ENCODE results near the gene POPDC2. TPM values are rescaled to one million over a fixed set of nuclear protein-coding genes. Genes with fewer than 3 reads are reported as not detected.

The POPDC2 gene
- total RNA-seq, 1 experiment from 2014 or later: 0.15 TPM

DNA sequence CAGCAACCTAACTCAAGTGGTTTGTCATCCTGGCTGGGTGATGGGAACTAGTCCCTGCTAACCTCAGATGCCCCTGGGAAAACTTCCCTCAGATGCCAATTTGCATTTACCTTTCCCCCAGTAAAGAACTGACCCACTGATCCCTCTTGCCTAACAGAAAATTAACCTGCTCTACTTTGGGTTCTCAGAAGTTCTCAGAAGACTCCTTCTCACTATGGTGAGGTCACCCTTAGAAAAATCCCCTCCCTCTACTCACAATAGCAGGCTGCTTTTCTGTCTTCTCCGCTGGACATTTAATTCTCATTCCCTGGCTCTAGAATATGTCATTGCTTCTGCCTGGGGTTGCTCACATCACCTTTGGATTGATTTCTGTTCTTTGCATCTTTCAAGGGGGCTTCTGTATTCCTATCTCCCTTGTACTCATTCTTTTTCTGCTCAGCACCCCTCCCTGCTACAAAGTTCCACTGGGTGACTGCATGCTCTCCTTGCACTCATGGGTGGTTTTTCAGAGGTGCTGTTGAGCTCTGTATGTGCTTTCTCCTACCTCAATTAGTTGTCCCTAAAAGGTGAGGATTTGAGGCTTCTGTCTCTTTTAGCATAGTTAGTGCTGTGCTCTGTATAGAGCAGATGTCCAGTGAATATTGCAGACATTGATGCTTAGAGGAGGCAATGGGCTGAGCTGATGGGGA, 61.8 kb downstream of the POPDC2 start:
- H3K4me1 ChIP-seq (ENCODE audit: control insufficient read depth, insufficient read depth, low read length): no peaks in the 10 kb centered on the region
- intact Hi-C loops (cut with micrococcal nuclease; ENCODE audit: unreplicated experiment): no loop called here
- no peaks in the 10 kb centered on the region for H3K36me3 ChIP-seq (ENCODE audit: control insufficient read depth, insufficient read depth, low read length)
- peaks cover 6% of the 10 kb centered on the region; the same call in 1 of the 2 replicates for H3K27me3 ChIP-seq (ENCODE audit: control insufficient read depth, insufficient read depth, low read length)
- in situ Hi-C loops (cut with HindIII; ENCODE audit: low pct_unique_long_range_greater_than_20kb, low sequenced_read_pairs): no loop called here
- CTCF ChIA-PET: no interaction called here
- POLR2A ChIA-PET: no interaction called here
- H3K4me3 ChIP-seq (ENCODE audit: low read depth in 2 of 2, low read length in 2 of 2): no peak overlapping the region
- no peak for DNase-seq (ENCODE audit: low read depth, low spot score)
- H3K9me3 ChIP-seq (ENCODE audit: control insufficient read depth, insufficient read depth, low read depth, low read length): no peaks in the 10 kb centered on the region
- TF ChIP-seq POLR2AphosphoS5 (IDR thresholded peaks at IDR 0.05; ENCODE audit: low read depth, low read length) (no peak), SIN3A (IDR thresholded peaks at IDR 0.05; ENCODE audit: borderline replicate concordance, insufficient read depth, low read depth, low read length) (no peak), TCF7L2 (IDR thresholded peaks at IDR 0.05; ENCODE audit: low read depth, low read length) (no peak)
- TF ChIP-seq, protein P1, sequence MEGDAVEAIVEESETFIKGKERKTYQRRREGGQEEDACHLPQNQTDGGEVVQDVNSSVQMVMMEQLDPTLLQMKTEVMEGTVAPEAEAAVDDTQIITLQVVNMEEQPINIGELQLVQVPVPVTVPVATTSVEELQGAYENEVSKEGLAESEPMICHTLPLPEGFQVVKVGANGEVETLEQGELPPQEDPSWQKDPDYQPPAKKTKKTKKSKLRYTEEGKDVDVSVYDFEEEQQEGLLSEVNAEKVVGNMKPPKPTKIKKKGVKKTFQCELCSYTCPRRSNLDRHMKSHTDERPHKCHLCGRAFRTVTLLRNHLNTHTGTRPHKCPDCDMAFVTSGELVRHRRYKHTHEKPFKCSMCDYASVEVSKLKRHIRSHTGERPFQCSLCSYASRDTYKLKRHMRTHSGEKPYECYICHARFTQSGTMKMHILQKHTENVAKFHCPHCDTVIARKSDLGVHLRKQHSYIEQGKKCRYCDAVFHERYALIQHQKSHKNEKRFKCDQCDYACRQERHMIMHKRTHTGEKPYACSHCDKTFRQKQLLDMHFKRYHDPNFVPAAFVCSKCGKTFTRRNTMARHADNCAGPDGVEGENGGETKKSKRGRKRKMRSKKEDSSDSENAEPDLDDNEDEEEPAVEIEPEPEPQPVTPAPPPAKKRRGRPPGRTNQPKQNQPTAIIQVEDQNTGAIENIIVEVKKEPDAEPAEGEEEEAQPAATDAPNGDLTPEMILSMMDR (IDR thresholded peaks at IDR 0.05): no peak
- TF ChIP-seq, protein P2, sequence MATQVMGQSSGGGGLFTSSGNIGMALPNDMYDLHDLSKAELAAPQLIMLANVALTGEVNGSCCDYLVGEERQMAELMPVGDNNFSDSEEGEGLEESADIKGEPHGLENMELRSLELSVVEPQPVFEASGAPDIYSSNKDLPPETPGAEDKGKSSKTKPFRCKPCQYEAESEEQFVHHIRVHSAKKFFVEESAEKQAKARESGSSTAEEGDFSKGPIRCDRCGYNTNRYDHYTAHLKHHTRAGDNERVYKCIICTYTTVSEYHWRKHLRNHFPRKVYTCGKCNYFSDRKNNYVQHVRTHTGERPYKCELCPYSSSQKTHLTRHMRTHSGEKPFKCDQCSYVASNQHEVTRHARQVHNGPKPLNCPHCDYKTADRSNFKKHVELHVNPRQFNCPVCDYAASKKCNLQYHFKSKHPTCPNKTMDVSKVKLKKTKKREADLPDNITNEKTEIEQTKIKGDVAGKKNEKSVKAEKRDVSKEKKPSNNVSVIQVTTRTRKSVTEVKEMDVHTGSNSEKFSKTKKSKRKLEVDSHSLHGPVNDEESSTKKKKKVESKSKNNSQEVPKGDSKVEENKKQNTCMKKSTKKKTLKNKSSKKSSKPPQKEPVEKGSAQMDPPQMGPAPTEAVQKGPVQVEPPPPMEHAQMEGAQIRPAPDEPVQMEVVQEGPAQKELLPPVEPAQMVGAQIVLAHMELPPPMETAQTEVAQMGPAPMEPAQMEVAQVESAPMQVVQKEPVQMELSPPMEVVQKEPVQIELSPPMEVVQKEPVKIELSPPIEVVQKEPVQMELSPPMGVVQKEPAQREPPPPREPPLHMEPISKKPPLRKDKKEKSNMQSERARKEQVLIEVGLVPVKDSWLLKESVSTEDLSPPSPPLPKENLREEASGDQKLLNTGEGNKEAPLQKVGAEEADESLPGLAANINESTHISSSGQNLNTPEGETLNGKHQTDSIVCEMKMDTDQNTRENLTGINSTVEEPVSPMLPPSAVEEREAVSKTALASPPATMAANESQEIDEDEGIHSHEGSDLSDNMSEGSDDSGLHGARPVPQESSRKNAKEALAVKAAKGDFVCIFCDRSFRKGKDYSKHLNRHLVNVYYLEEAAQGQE (IDR thresholded peaks at IDR 0.05; ENCODE audit: insufficient read depth in 1 of 2, low read depth in 2 of 2, low read length in 1 of 2): no peak
- no peak overlapping the region for H3K27ac ChIP-seq (ENCODE audit: low read length)
- no TSS peak for BruUV-seq (replicated peaks)
- no peak for ATAC-seq

DNA sequence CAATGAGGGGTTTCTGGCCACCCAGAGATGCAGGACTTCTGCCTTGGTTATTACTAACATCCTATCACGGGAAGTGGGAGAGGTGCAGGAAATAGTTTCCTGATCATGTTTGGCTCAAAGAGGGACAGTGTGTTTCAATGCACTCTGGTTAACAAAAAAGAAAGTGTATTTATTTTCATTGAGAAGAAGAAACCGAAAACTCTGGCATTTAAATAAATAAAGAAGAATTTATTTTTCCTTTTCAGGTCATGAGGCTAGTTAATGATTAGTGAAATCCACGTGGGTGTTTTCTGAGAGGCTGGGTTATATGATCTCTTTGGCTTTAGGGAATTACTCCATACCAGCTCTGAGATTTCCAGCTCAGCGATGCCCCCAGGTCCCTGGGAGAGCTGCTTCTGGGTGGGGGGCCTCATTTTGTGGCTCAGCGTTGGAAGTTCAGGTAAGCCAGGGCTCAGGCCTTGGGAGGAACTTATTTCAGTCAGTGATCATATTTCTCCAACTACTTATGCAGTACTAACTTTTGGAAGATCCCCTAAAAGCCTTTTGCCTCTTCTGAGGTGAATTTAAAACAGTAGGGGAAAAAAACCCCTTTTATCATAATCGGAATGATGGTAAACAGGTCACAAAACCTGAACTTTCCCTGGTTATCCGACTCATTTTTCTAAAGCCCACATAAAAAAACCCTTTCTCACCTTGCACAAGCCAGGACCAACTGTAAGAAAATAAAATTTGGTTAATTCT, 62.7 kb downstream of the POPDC2 start, which contains the start of gene PLA1A:
TSS of gene PLA1A (plus strand) at position 338 of the 741 bp plus-strand sequence. CDS start at position 367, 29 bp downstream.
- no peaks in the 10 kb centered on the region for H3K9me3 ChIP-seq (ENCODE audit: control insufficient read depth, insufficient read depth, low read depth, low read length)
- in situ Hi-C loops (cut with HindIII; ENCODE audit: low pct_unique_long_range_greater_than_20kb, low sequenced_read_pairs) (no loop called here), intact Hi-C loops (cut with micrococcal nuclease; ENCODE audit: unreplicated experiment) (no loop called here)
- no peak within 1 kb of the TSS for H3K4me3 ChIP-seq (ENCODE audit: low read depth in 2 of 2, low read length in 2 of 2)
- no peak for ATAC-seq
- BruUV-seq (replicated peaks): no TSS peak
- H3K4me1 ChIP-seq (ENCODE audit: control insufficient read depth, insufficient read depth, low read length): no peaks in the 10 kb centered on the region
- ChIA-PET POLR2A (no interaction called here), CTCF (no interaction called here)
- H3K36me3 ChIP-seq (ENCODE audit: control insufficient read depth, insufficient read depth, low read length): no peaks in the 10 kb centered on the region
- DNase-seq (ENCODE audit: low read depth, low spot score): no peak
- TF ChIP-seq SIN3A (IDR thresholded peaks at IDR 0.05; ENCODE audit: borderline replicate concordance, insufficient read depth, low read depth, low read length) (no peak), TCF7L2 (IDR thresholded peaks at IDR 0.05; ENCODE audit: low read depth, low read length) (no peak)
- TF ChIP-seq, protein P2 (IDR thresholded peaks at IDR 0.05; ENCODE audit: insufficient read depth in 1 of 2, low read depth in 2 of 2, low read length in 1 of 2): no peak
- H3K27me3 ChIP-seq (ENCODE audit: control insufficient read depth, insufficient read depth, low read length): peaks cover 6% of the 10 kb centered on the region
- H3K27ac ChIP-seq (ENCODE audit: low read length): no peak within 1 kb of the TSS

All from Panc1 (cell line).